ENCODE measurements around the gene RASA3. TPM values are rescaled to one million over a fixed set of nuclear protein-coding genes. Genes with fewer than 3 reads are reported as not detected.

RASA3 gene
- total and polyA plus RNA-seq, 2 of the 4 experiments (the other 2 are of a cell fraction) = 21.0 to 31.4 TPM

DNA sequence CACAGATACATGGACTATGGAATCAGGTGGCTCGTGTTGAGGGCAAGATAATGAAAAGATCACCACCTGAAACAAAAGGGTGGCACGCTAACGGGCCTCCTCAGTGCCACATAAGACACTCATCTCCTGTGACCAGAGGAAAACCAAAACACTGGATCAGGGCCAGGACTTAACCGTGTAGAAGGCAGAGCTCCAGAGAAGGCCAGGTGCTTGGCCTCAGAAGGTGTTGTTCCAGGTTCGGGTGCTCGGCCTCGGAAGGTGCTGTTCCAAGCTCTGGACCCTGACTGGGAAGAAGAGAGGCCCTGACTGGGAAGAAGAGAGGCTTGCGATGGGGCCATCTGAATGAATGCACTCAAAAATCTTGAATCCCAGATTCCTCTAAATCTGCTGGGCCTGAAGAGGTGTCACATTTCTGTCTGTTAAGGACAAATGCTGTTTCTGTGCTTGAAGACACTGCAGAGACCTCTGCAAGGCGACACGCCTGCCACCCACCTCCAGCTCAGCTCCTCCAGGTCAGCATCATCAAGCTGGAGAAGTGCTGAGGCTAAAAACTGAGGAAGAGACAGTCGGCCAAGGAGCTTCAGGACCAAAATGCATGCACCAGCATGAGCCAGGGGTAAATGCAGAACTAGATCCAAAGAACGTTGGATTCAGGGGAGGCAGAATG, 2.7 kb upstream of the RASA3 start:
- ChIA-PET POLR2A (ENCODE audit: unreplicated experiment) (no interaction called here), CTCF (no interaction called here)
- H3K4ac ChIP-seq (ENCODE audit: low read depth, low read length) = no peak overlapping the region
- H3K36me3 ChIP-seq (ENCODE audit: control insufficient read depth, insufficient read depth, low read length) = no peaks in the 10 kb centered on the region
- no peak overlapping the region for H3K18ac ChIP-seq (ENCODE audit: low read depth, low read length)
- in situ Hi-C loops (cut with MboI; ENCODE audit: low sequenced_read_pairs) (loop anchor here (5.0 kb wide), 1 partner anchor 68 kb away; no protein-coding TSS in a partner anchor), intact Hi-C loops (cut with micrococcal nuclease) (no loop called here), dilution Hi-C loops (cut with HindIII; ENCODE audit: low sequenced_read_pairs, unreplicated experiment) (no loop called here)
- H4K5ac ChIP-seq (ENCODE audit: low read depth, low read length) = no peak overlapping the region
- no peak overlapping the region for H2BK5ac ChIP-seq (ENCODE audit: low read depth, low read length, poor library complexity, severe bottlenecking)
- ATAC-seq (ENCODE audit: low read depth) (no peak), DNase-seq (no peak)
- H3K4me3 ChIP-seq (ENCODE audit: insufficient read depth, low read depth, low read length) = no peak overlapping the region
- peak overlapping the region; percentile 37 for H2AFZ ChIP-seq (replicated peaks; ENCODE audit: low read length, poor library complexity)
- peaks cover 4% of the 10 kb centered on the region for H3K4me1 ChIP-seq (ENCODE audit: control insufficient read depth, insufficient read depth, low read length)
- H3K79me1 ChIP-seq (ENCODE audit: low read depth in 1 of 2, low read length in 2 of 2) = peaks cover 3 to 12% of the 10 kb centered on the region in 2 experiments
- H2AK9ac ChIP-seq (replicated peaks; ENCODE audit: low read depth, low read length, poor library complexity) = no peak overlapping the region
- no peak overlapping the region for H3K14ac ChIP-seq (replicated peaks; ENCODE audit: low read depth, low read length)
- no peak overlapping the region for H3K27ac ChIP-seq (ENCODE audit: insufficient read depth, low read length)
- no peak overlapping the region for H2BK20ac ChIP-seq (ENCODE audit: low read depth, low read length)
- H3K4me2 ChIP-seq (ENCODE audit: low read depth, low read length) = no peak overlapping the region
- H2BK120ac ChIP-seq (ENCODE audit: low read depth, low read length) = no peak overlapping the region
- no peak overlapping the region for H4K8ac ChIP-seq (ENCODE audit: low read depth in 2 of 2, low read length in 2 of 2)
- no peak overlapping the region for H3K9ac ChIP-seq (ENCODE audit: low read depth, low read length)
- no peak for TF ChIP-seq NFE2L2 (IDR thresholded peaks at IDR 0.05; ENCODE audit: low read depth, low read length)
- no peak for TF ChIP-seq CHD1 (IDR thresholded peaks at IDR 0.05; ENCODE audit: low read depth, low read length)
- peak; percentile 44 for TF ChIP-seq POLR2A (IDR thresholded peaks at IDR 0.05; ENCODE audit: low read depth, low read length)
- TF ChIP-seq, protein P1, sequence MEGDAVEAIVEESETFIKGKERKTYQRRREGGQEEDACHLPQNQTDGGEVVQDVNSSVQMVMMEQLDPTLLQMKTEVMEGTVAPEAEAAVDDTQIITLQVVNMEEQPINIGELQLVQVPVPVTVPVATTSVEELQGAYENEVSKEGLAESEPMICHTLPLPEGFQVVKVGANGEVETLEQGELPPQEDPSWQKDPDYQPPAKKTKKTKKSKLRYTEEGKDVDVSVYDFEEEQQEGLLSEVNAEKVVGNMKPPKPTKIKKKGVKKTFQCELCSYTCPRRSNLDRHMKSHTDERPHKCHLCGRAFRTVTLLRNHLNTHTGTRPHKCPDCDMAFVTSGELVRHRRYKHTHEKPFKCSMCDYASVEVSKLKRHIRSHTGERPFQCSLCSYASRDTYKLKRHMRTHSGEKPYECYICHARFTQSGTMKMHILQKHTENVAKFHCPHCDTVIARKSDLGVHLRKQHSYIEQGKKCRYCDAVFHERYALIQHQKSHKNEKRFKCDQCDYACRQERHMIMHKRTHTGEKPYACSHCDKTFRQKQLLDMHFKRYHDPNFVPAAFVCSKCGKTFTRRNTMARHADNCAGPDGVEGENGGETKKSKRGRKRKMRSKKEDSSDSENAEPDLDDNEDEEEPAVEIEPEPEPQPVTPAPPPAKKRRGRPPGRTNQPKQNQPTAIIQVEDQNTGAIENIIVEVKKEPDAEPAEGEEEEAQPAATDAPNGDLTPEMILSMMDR (conservative IDR thresholded peaks at IDR 0.05; ENCODE audit: low read depth, low read length) = no peak
- H3K9me1 ChIP-seq (ENCODE audit: insufficient read depth, low read length) = 0 out of 2 replicates have a peak, but pooled peaks cover 2% of the 10 kb centered on the region
- peaks cover 18% of the 10 kb centered on the region for H4K20me1 ChIP-seq (ENCODE audit: insufficient read depth, low read length)
- H3K56ac ChIP-seq (ENCODE audit: extremely low read depth, insufficient read depth, low read length) = no peak overlapping the region
- no TSS peak for BruUV-seq (replicated peaks)
- H3K23ac ChIP-seq (ENCODE audit: low read depth, low read length) = no peak overlapping the region
- WGBS, 2 experiments (ENCODE audit: extremely low coverage in 2 of 2, insufficient read length in 1 of 2) = no CpG with 5 or more reads among the region's 12 CpGs
- H3K9me3 ChIP-seq (ENCODE audit: control insufficient read depth, insufficient read depth, low read length) = no peaks in the 10 kb centered on the region
- H2AK5ac ChIP-seq (ENCODE audit: low read depth, low read length) = no peak overlapping the region
- H3K27me3 ChIP-seq (ENCODE audit: control insufficient read depth, insufficient read depth, low read length) = no peaks in the 10 kb centered on the region
- H4K91ac ChIP-seq (ENCODE audit: insufficient read depth, low read depth, low read length) = no peak overlapping the region
- H2BK15ac ChIP-seq (ENCODE audit: low read depth, low read length) = no peak overlapping the region

Data from IMR-90 (cell line).